ENCODE measurements around the gene MKLN1.
A peak's percentile ranks its signal among the peaks of the same experiment; 100 is the strongest.
"Not testable (repeated sequence)": the region's sequence is repeated elsewhere in the genome, so short reads cannot be mapped to it uniquely, and the experiment has no call there.

Gene MKLN1

DNA sequence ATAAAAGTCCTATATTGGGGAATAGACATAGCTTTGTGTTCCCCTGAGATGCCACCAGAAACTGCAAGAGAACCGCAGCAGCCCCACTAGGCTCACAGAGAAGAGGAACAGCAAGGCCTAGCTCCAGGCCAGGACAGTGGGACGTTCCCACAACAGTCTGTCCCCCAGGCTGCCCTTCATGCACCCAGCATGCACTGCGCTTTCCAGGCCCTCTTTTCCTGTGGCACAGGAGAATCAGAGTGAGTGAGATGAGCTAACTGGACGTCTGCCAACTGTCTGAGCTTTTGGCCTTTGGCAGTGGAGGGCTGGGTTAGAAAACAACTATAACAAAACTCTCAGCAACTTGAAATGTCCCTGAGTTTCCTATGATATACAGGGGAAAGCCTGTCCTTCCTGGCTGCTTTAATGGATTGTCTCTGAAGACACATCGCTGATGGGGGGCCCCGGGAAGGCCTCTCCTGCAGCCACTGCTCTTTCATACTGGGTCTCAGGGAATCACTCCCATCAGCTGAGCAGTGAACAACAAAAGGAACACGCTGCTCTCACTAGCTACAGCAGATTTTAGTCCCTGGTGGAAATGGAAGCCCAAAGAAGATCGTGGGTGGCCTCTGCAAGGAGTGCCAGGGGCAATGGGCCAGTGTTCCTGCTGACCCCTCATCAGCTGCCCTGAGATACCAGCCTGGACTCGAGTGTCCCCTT, 175.3 kb downstream of the MKLN1 start:
- DNase-seq, result peak in 1 of 3 experiments; percentile 29

- no peak for DNase-seq
Observed at GRCh38 chr7:131503639-131504038, 176.0 kb downstream of the MKLN1 start.

- peak in 1 of 3 experiments; percentile 19 for DNase-seq
Observed at GRCh38 chr7:131504157-131504899, 176.7 kb downstream of the MKLN1 start.

DNA sequence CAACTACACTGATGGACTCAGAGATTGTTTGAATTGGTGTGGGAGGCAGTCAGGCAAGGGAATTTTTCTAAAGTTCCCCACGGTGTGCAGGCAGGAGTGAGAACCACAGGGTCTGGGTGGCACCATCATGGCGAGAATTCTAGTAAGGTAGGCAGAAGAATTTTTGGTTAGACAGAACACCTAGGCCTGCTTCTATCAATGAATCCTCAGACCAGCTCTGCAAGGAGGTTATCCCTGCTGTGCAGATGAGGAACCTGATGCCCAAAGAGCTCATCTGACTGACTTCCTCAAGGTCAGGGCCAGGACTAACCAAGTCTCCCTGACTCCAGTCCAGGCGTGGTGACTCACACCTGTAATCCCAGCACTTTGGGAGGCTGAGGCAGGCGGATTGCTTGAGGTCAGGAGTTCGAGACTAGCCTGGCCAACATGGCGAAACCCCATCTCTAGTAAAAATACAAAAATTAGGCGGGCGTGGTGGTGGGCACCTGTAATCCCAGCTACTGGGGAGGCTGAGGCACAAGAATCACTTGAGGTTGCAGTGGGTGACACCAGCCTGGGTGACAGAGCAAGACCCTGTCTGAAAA, 177.5 kb downstream of the MKLN1 start:
- not testable (repeated sequence) for DNase-seq

DNA sequence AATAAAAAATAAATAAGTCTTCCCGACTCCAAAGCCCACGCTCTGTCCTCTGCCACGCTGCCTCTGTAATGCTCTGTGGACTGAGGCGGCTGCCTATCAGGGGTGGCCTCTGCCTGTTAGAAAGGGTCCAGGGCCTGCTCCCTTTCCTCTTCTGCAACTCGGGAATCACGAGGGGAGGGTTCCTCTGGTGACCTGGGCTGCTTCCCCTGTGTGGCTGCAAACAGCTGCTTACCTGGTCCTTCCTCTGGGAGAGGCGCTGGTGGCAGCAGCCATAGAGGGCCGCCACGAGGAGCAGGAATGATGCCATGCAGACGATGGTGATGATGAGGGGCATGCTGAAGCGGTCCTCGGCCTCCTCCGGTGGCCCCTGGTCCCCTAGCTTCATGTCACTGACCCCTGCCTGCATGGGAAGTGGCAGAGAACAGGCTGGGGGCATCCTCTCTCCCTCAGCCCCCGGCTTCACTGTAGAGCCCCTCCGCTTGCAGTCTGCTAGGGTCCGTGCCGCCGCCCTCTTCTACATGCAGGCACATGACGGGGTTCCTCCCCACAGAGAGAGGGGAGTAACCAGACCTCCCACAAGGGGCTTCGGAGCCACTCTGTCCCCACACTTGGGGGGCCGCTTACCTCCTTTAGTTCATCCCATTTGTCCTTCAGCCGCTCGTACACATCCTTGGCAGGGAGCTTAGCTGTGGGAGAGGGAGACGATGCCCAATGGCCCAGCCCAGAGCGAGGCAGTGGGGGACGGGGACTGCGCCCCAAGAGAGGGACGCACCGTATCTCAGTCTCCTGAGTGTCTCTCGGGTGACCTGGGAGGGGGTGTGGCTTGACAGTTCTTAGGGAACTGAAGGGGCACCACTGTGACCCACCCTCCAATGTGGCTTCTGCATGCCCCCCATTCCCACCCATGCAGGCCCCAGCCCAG, 178.2 kb downstream of the MKLN1 start:
- DNase-seq, result no peak

DNA sequence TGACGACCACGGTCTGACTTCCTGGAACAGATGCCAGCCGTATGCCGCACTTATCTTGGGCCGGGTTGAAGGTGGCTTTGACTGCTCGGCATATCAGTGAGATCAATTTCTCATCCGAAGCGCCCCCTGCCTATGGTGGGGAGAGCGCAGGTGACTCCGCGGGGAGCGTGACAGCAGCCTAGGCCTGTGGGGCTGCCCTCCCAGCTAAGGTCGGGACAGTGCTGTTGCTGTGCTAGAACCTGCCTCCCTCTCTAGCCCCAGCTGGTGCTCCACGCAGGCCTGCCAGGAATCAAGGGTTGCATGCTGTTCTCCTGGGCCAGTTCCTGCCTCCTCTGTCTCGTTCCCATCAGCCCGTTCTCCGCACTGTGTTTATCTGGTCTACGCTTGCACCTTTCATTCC, 178.9 kb downstream of the MKLN1 start:
- no peak for DNase-seq

DNA sequence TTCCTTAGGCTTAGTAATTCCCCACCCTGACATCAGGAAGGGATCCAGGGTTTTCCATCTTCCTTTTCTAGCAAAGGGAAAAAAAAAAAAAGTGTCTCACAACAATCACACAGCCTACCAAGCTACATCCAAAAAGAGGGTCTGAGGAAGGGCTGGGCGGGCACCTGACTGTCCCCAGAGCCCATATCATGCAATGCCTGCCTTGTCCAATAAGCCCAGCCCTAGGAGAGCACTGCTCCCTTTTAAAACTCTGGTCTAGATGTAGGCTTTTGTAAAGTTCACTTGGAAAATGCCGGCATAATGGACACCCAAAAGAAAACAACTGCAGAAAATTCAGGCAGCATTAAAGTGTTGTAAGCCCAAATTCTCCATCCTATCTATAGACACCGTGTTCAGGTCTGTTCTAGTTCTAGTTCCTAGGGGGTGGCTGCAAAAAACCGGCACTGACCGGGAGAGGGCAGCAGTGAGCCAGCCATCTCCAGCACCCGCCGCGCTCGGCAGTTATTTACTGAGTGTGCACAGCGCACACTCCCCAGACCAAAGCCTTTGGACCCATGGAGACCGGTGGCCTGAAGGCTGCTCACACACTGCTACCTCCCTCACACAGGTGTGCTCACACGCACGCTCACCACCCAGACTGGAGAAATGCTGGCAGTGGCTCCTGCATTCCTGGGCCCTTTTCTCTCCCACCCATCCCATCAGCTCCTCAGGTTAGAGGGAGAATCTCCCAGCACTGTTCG, 180.1 kb downstream of the MKLN1 start:
- DNase-seq, result peak; percentile 66 to 83 (median 74)

DNA sequence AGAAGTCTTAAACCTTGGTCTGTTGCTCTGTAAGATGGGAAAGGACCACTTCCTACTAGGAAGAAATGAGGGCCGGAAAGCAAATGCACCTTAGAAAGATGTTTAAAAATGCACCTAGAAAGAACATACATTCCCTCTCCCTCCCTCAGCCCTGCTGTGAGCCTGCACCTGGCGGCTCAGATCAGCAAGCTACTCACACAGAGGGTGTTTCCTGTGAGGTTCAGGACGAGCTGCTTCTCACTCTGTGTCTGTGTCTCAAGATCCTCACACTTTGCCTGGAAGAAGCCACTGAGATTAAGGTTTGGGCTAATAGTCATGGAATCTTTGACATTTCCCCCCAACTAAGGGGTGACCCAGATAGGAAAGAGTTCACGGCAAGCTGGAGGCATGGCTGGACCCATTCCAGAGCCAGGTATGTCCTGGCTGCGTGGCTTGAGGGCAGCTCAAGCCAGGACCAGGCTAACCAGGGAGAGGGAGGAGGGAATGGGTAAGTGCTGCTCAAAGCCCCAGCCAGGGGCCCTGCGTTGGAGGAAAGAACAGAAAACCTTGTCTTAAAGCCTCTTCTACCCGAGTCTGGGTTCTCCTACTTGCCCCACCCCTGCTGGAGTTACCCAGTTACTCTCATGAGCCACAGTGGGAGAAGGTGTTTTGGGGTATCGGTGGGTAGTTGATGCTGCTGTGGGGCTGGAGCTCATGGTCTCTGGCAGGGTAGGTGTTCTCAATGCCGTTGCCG, 181.2 kb downstream of the MKLN1 start:
- no peak for DNase-seq

GRCh38 chr7:131509781-131510180, 182.1 kb downstream of the MKLN1 start:
- DNase-seq, result no peak

DNA sequence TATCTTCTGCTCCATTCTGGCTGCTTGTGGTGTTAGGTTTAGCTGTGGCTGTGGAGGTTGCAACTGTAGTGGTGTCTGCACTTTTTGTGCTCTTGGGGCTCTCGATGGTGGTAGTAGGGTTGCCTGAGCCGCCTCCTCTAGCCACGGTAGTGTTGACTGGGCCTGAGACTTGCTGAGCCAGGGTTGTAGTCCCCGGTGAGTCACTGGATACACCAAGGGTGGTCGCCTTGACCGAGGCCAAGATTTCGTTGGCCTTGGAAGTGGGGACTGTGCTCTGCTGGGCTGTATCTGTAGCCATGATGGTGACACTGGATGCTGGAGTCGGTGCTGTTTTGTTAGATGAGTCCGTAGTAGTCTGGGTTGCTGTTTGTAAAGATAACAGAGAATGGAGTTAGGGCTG, 183.4 kb downstream of the MKLN1 start:
- DNase-seq, result no peak

DNA sequence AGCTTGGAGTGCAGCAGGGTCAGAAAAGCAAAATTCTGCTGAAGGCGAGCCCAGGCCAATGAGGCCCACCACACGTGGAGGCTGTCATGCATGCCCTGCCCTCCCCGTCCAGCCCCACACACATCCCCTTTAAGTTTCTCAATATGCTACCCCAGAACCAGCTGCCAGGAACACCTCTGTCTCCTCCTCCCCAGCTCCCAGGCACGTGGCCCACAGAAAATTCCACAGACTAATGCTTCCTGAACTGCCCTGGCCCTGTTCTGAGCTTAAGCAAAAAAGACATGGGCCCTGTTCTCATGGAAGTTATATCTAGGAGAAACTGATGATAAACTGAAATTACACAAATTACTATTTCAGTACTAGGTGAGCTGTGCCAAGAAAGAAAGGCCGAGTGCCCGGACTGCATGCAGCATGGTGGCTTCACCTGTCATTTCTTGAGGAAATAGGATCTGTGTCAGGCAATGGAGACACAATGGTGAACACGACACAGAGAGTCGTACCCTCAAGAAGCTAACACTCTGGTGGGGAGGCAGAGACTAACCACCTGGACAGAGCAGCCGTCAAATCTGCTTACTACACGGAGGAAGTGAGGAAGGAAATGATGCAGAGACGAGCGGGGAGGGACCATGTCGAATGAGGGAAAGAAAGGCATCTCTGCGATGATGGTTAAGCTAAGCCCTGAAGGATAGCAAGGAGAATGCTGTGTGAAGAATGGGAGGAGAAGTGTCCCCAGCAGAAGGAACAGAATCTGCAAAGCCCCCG, 184.3 kb downstream of the MKLN1 start:
- no peak for DNase-seq

GRCh38 chr7:131513245-131514061, 185.8 kb downstream of the MKLN1 start:
- peak; percentile 81 to 94 (median 88) for DNase-seq

DNA sequence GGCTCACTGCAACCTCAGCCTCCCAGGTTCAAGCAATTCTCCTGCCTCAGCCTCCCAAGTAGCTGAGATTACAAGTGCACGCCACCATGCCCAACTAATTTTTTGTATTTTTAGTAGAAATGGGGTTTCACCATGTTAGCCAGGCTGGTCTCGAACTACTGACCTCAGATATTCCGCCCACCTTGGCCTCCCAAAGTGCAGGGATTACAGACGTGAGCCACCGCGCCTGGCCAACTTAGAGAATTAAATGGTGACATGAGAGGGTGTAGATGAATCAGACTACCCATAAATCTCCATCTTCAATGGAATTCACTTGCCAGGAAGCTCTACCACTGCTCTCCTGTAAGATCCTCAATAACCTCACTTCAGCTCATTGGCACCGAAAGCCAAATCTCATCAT, 187.8 kb downstream of the MKLN1 start:
- DNase-seq, result not testable (repeated sequence)

DNA sequence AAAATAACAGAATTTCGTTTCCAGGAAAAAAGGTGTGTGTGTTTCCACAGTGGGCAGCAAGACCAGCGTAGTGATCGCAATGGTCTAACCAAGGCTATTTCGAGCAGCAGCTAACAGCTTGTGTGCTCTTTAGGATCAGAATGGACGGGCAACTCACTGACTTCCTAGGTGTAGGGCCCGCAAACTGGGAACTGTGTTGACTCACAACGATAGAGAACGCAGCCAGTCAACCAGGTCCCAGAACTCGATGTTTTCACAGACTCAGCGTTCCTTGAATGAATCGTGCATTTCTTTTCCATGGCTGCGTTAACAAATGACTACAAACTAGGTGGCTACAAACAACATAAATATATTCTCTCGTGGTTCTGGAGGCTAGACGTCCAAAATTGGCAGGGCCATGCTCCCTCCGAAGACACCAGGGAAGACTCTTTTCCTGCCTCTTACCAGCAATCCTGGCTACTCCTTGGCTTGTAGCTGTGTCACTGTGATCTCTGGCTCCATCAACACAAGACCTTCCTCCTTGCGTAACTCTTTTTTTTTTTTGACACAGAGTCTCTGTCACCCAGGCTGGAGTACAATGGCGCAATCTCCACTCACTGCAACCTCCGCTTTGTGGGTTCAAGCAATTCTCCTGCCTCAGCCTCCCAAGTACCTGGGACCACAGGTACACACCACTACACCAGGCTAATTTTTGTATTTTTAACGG, 189.7 kb downstream of the MKLN1 start:
- DNase-seq, result no peak

- DNase-seq, result no peak
Observed at GRCh38 chr7:131518626-131519025, 190.9 kb downstream of the MKLN1 start.

DNA sequence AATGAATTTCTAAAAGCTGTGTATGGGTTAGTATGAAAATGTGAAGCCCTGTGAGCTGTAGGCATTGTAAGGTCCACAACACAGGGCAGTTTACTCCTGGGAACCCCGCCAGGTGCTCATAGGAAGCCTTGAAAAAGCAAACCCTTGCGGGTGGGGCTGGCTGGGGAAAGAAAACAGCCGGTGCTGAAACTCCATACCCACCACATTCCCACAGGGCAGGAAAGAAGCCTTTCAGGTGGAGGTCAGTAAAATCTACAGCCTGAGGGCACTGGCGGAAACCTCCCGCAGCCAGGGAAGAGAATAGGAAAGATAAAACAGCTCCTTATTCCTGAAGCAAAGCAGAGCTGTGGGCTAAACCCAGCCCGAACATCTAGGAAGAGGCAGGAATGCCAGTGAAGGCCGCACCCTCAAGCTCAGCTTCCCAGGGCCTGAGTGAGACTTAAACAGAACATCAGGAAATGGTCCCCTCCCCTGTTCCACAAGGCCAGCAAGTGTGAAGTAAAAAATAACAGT, 194.0 kb downstream of the MKLN1 start:
- DNase-seq, result peak in 2 of 3 experiments; percentile 13 to 26

GRCh38 chr7:131522325-131522930, 194.8 kb downstream of the MKLN1 start:
- DNase-seq, result no peak

- DNase-seq, result no peak
Observed at GRCh38 chr7:131524115-131524514, 196.4 kb downstream of the MKLN1 start.

Measured in NCI-H1417 (cell line).